H9 (cell line): Measurements from ENCODE around the gene LDHAL6B. TPM values are rescaled to one million over a fixed set of nuclear protein-coding genes. Genes with fewer than 3 reads are reported as not detected.

Source experiments
- DNase-seq: peaks from one replicate; pipeline ENCODE4 v3.0.0-alpha.2; 2017
- H2AFZ ChIP-seq: one replicate; pipeline ENCODE4 v1.6.1; 2013; ENCODE audit warnings: mild to moderate bottlenecking, low read length, control low read depth, moderate library complexity
- H2AK5ac ChIP-seq: 2 replicates; pipeline ENCODE4 v1.6.1; 2013; ENCODE audit warnings: low read length, control low read depth, mixed read lengths; ENCODE audit not compliant: insufficient read length
- H2BK120ac ChIP-seq: one replicate; pipeline ENCODE4 v1.6.1; 2013; ENCODE audit warnings: low read depth, mild to moderate bottlenecking, low read length, control low read depth, inconsistent platforms; ENCODE audit not compliant: poor library complexity, severe bottlenecking
- H2BK12ac ChIP-seq: 2 replicates; pipeline ENCODE4 v1.6.1; 2013; ENCODE audit warnings: low read length, control low read depth, mixed read lengths, low read depth; ENCODE audit not compliant: insufficient read length
- H2BK15ac ChIP-seq: 2 replicates; pipeline ENCODE4 v1.6.1; 2013; ENCODE audit warnings: low read depth, low read length, control low read depth
- H2BK20ac ChIP-seq: one replicate; pipeline ENCODE4 v1.6.1; 2013; ENCODE audit warnings: low read depth, mild to moderate bottlenecking, low read length, control low read depth, inconsistent platforms; ENCODE audit not compliant: poor library complexity, severe bottlenecking
- H2BK5ac ChIP-seq: 2 replicates; pipeline ENCODE4 v1.6.1; 2013; ENCODE audit warnings: low read length, control low read depth, mixed read lengths; ENCODE audit not compliant: insufficient read length
- H3K14ac ChIP-seq: 2 replicates; pipeline ENCODE4 v1.6.1; 2013; ENCODE audit warnings: low read length, control low read depth; ENCODE audit not compliant: insufficient read depth
- H3K18ac ChIP-seq: 2 replicates; pipeline ENCODE4 v1.6.1; 2013; ENCODE audit warnings: low read depth, mild to moderate bottlenecking, mixed read lengths, low read length, control low read depth; ENCODE audit not compliant: insufficient read length
- H3K23ac ChIP-seq: 2 replicates; pipeline ENCODE4 v1.6.1; 2013; ENCODE audit warnings: low read length, control low read depth, mixed read lengths, low read depth; ENCODE audit not compliant: insufficient read length
- H3K23me2 ChIP-seq: 2 replicates; pipeline ENCODE4 v1.6.1; 2013; ENCODE audit warnings: low read depth, mild to moderate bottlenecking, mixed read lengths, low read length, control low read depth; ENCODE audit not compliant: insufficient read length, poor library complexity, severe bottlenecking
- H3K27ac ChIP-seq: 2 replicates; pipeline ENCODE4 v1.5.1; 2013; ENCODE audit warnings: low read length, control low read depth, mixed read lengths, low read depth; ENCODE audit not compliant: insufficient read length
- H3K27me3 ChIP-seq: 2 replicates; pipeline ENCODE4 v1.6.1; 2013; ENCODE audit warnings: low read length, control low read depth, inconsistent platforms; ENCODE audit not compliant: insufficient read depth
- H3K4ac ChIP-seq: 2 replicates; pipeline ENCODE4 v1.6.1; 2013; ENCODE audit warnings: low read depth, mild to moderate bottlenecking, control low read depth, inconsistent platforms, low read length, moderate library complexity
- H3K4me1 ChIP-seq: 2 replicates; pipeline ENCODE4 v1.6.1; 2013; ENCODE audit warnings: low read length, control low read depth, inconsistent platforms; ENCODE audit not compliant: insufficient read depth
- H3K4me2 ChIP-seq: 2 replicates; pipeline ENCODE4 v1.6.1; 2013; ENCODE audit warnings: low read length, control low read depth, mixed read lengths; ENCODE audit not compliant: insufficient read length, insufficient read depth
- H3K56ac ChIP-seq: 2 replicates; pipeline ENCODE4 v1.6.1; 2013; ENCODE audit warnings: low read depth, mild to moderate bottlenecking, mixed read lengths, low read length, control low read depth; ENCODE audit not compliant: insufficient read length
- H3K79me1 ChIP-seq: 2 replicates; pipeline ENCODE4 v1.6.1; 2013; ENCODE audit warnings: low read depth, mild to moderate bottlenecking, moderate library complexity, low read length, control low read depth, inconsistent platforms; ENCODE audit not compliant: insufficient read depth, poor library complexity, severe bottlenecking
- H3K79me2 ChIP-seq: 2 replicates; pipeline ENCODE4 v1.6.1; 2013; ENCODE audit warnings: low read length, control low read depth, inconsistent platforms; ENCODE audit not compliant: insufficient read depth
- H3K9ac ChIP-seq: 2 replicates; pipeline ENCODE4 v1.6.1; 2013; ENCODE audit warnings: low read length, control low read depth, mixed read lengths; ENCODE audit not compliant: insufficient read length; ENCODE audit errors: extremely low read depth
- H3K9me3 ChIP-seq: one replicate; pipeline ENCODE4 v1.6.1; 2013; ENCODE audit warnings: low read depth, low read length, inconsistent platforms; ENCODE audit not compliant: control insufficient read depth
- H3T11ph ChIP-seq: one replicate; pipeline ENCODE4 v1.6.1; 2013; ENCODE audit warnings: mild to moderate bottlenecking, low read length, control low read depth, inconsistent platforms
- H4K20me1 ChIP-seq: one replicate; pipeline ENCODE4 v1.6.1; 2013; ENCODE audit not compliant: control insufficient read depth, insufficient read length, insufficient read depth
- H4K5ac ChIP-seq: 2 replicates; pipeline ENCODE4 v1.6.1; 2013; ENCODE audit warnings: low read depth, mild to moderate bottlenecking, mixed read lengths, low read length, control low read depth; ENCODE audit not compliant: insufficient read length
- H4K8ac ChIP-seq: replicated peaks from 2 replicates; pipeline ENCODE4 v1.6.1; 2013; ENCODE audit warnings: low read length, control low read depth, mixed read lengths, low read depth; ENCODE audit not compliant: insufficient read length
- H4K91ac ChIP-seq: 2 replicates; pipeline ENCODE4 v1.6.1; 2013; ENCODE audit warnings: low read depth, mild to moderate bottlenecking, moderate library complexity, mixed read lengths, low read length, control low read depth; ENCODE audit not compliant: insufficient read length
- H3K27ac Mint-ChIP-seq, 3 experiments: 2 replicates in 2 of 3; 3 replicates in 1 of 3; pipeline ENCODE4 v1.8.0; 2020 to 2021; ENCODE audit warnings: mixed read lengths in 3 of 3, mild to moderate bottlenecking in 1 of 3, moderate library complexity in 1 of 3
- H3K27me3 Mint-ChIP-seq: 2 replicates; pipeline ENCODE4 v1.8.0; 2021; ENCODE audit warnings: low read depth, mild to moderate bottlenecking, moderate library complexity, mixed read lengths
- H3K36me3 Mint-ChIP-seq, 3 experiments: 2 replicates in 2 of 3; 3 replicates in 1 of 3; pipeline ENCODE4 v1.8.0; 2020 to 2021; ENCODE audit warnings: low read depth in 3 of 3, mixed read lengths in 3 of 3; ENCODE audit not compliant: insufficient read depth in 1 of 3
- H3K4me1 Mint-ChIP-seq, 2 experiments: 2 replicates each; pipeline ENCODE4 v1.8.0; 2020; ENCODE audit warnings: mixed read lengths in 2 of 2
- H3K4me3 Mint-ChIP-seq, 2 experiments: 2 replicates in 1 of 2; 3 replicates in 1 of 2; pipeline ENCODE4 v1.8.0; 2020 to 2021; ENCODE audit warnings: mild to moderate bottlenecking in 2 of 2, mixed read lengths in 2 of 2, moderate library complexity in 1 of 2
- H3K9me3 Mint-ChIP-seq, 2 experiments: 2 replicates in 1 of 2; 3 replicates in 1 of 2; pipeline ENCODE4 v1.8.0; 2020; ENCODE audit warnings: mild to moderate bottlenecking in 2 of 2, mixed read lengths in 2 of 2, moderate library complexity in 1 of 2
- CTCF ChIP-seq: fragments of 200-600 bp; sonication (generic); conservative IDR thresholded peaks from 3 replicates; pipeline ENCODE4 v1.8.0; 2021; ENCODE audit warnings: antibody characterized with exemption, mild to moderate bottlenecking
- WGBS: extraction: QIAGEN DNeasy Blood & Tissue Kit; methylation state at CpG from one replicate; pipeline ENCODE4 v1.1.7; 2013; ENCODE audit warnings: missing lambda C conversion rate, low lambda C conversion rate, mixed read lengths; ENCODE audit not compliant: insufficient read length; ENCODE audit errors: extremely low coverage; 5-methylcytosine and 5-hydroxymethylcytosine counted together
- total RNA-seq: library from RNA; stranded (reverse); gene quantifications from 2 replicates; pipeline ENCODE4 v1.2.1, GENCODE V29; 2021

Gene LDHAL6B
- total RNA-seq, 1 experiment from 2014 or later: not detected

GRCh38 chr15:59172289-59172901 lies 34.2 kb upstream of the LDHAL6B start:
- no peak overlapping the region for H3K56ac ChIP-seq
- H2BK15ac ChIP-seq: no peak overlapping the region
- H3K9me3 ChIP-seq: no peaks in the 10 kb centered on the region
- H3K27me3 Mint-ChIP-seq: no peaks in the 10 kb centered on the region
- no peak overlapping the region for H3K14ac ChIP-seq
- no peak overlapping the region for H2BK12ac ChIP-seq
- no peak for DNase-seq
- H3K18ac ChIP-seq: no peak overlapping the region
- no peak overlapping the region for H3K27ac Mint-ChIP-seq
- no peak overlapping the region for H2BK20ac ChIP-seq
- H2BK120ac ChIP-seq: no peak overlapping the region
- no peaks in the 10 kb centered on the region for H3K9me3 Mint-ChIP-seq
- no peak overlapping the region for H3K23ac ChIP-seq
- no CpG with 5 or more reads among the region's 7 CpGs for WGBS
- no peaks in the 10 kb centered on the region for H3K79me1 ChIP-seq
- H4K20me1 ChIP-seq: no peaks in the 10 kb centered on the region
- no peak overlapping the region for H3K9ac ChIP-seq
- H3K36me3 Mint-ChIP-seq: peaks cover 7 to 72% (median 37%) of the 10 kb centered on the region in 3 experiments; a peak in 6 of 7 replicates
- no peaks in the 10 kb centered on the region for H3K23me2 ChIP-seq
- no peak overlapping the region for H3K4me2 ChIP-seq
- no peak overlapping the region for H2AFZ ChIP-seq
- H4K91ac ChIP-seq: no peak overlapping the region
- no peaks in the 10 kb centered on the region for H3K27me3 ChIP-seq
- H3K27ac ChIP-seq: no peak overlapping the region
- TF ChIP-seq CTCF: peak; percentile 43; the same call in 1 of the 3 replicates
- no peak overlapping the region for H4K8ac ChIP-seq
- H3K4me1 Mint-ChIP-seq: peaks cover 9% of the 10 kb centered on the region in 2 experiments; a peak in 3 of 4 replicates
- no peak overlapping the region for H4K5ac ChIP-seq
- H3K4me1 ChIP-seq: 0 out of 2 replicates have a peak, but pooled peaks cover 2% of the 10 kb centered on the region
- H3K4me3 Mint-ChIP-seq: no peak overlapping the region
- H3K4ac ChIP-seq: no peak overlapping the region
- H2BK5ac ChIP-seq: no peak overlapping the region
- H2AK5ac ChIP-seq: no peak overlapping the region
- no peaks in the 10 kb centered on the region for H3K79me2 ChIP-seq
- H3T11ph ChIP-seq: no peak overlapping the region
